Activated T-cell treated with anti-CD3 and anti-CD28 coated beads, Interleukin-2, amount 50 U/mL, for 24 hours (primary cell): ENCODE measurements around the gene LRRC37A3.
"Not testable (repeated sequence)": the region's sequence is repeated elsewhere in the genome, so short reads cannot be mapped to it uniquely, and the experiment has no call there.

Source experiments
- DNase-seq: peaks from one replicate; pipeline ENCODE4 v3.0.0-alpha.2; 2020
- H3K27ac Mint-ChIP-seq: 2 replicates; pipeline ENCODE4 v1.8.0; 2020; ENCODE audit warnings: mild to moderate bottlenecking, mixed read lengths
- H3K27me3 Mint-ChIP-seq: 2 replicates; pipeline ENCODE4 v1.8.0; 2020; ENCODE audit warnings: mixed read lengths
- H3K36me3 Mint-ChIP-seq: 2 replicates; pipeline ENCODE4 v1.8.0; 2020; ENCODE audit warnings: low read depth, mixed read lengths
- H3K4me1 Mint-ChIP-seq: 2 replicates; pipeline ENCODE4 v1.8.0; 2020; ENCODE audit warnings: low read depth, mixed read lengths
- H3K4me3 Mint-ChIP-seq: 2 replicates; pipeline ENCODE4 v1.8.0; 2020; ENCODE audit warnings: mild to moderate bottlenecking, moderate library complexity, mixed read lengths
- H3K9me3 Mint-ChIP-seq: 2 replicates; pipeline ENCODE4 v1.8.0; 2020; ENCODE audit warnings: mixed read lengths

Gene LRRC37A3

DNA sequence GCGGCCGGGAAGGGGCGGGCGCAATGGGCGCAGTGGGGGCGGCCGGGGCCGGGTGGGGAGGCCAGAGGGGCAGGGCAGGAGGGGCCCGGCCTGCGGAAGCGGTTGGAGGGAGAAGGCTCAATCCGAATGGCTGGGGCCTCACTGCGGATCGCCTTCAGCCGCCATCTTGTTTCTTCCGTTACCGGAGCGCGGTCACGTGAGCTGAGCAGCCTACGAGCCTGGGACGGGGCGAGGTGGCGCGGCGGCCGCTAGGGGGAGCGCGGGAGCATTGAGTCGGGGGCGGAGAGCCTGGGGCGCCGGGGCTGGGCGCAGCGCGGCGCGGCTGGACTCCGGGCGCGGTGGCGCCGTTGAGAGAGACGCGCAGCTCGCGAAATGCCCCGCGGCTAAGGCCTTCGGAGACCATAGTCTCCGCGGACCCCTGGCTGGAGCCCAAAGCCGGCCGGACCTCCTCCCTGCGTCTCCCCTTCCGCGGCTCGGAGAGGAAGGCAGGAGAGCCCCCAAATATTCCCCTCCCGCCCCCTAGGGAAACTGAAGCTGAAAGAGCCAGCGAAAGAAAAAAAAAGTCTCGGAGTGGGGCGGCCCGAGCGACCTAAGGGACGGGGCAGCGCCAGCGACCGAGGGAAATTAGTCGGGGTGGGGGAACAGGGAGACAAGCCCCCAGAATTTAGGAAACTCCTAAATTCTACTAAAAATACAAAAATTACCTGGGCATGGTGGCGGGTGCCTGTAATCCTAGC is at the start of gene LRRC37A3:
LRRC37A3 (minus strand) TSS at position 190 of the 737 bp plus-strand sequence. CDS start 22,221 bp downstream, outside the sequence.
- Mint-ChIP-seq H3K4me3 (peak within 1 kb of the TSS; percentile 83), H3K27ac (peak within 1 kb of the TSS; percentile 93)
- H3K4me1 Mint-ChIP-seq, H3K36me3 Mint-ChIP-seq, H3K27me3 Mint-ChIP-seq, H3K9me3 Mint-ChIP-seq: not testable (repeated sequence)
- peak; percentile 100 for DNase-seq

DNA sequence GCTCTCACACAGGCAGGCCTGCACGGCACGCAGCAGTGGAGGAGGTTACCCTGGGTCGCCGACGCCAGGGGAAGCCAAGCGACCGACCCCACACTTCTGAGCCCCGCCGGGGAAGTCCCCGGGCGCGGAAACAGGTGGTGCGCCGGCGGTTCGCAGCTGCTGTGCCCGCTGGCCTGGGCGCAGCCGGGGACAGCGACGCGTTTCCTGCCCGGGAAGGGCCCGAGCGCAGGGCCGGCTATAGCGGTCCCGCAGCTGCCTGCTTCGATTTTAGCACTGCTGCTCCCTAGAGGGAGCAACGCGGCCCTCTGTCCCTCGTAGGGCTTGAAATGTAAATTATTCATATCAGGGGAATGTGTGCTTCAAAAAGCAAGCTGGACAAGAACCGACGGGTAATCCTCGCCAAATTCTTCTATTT is 46.6 kb upstream of the LRRC37A3 start:
- H3K9me3 Mint-ChIP-seq, H3K36me3 Mint-ChIP-seq, H3K27me3 Mint-ChIP-seq: not testable (repeated sequence)
- Mint-ChIP-seq H3K4me1 (peaks cover 76% of the 10 kb centered on the region), H3K27ac (peak overlapping the region; percentile 84), H3K4me3 (peak overlapping the region; percentile 73)
- DNase-seq = peak; percentile 87

DNA sequence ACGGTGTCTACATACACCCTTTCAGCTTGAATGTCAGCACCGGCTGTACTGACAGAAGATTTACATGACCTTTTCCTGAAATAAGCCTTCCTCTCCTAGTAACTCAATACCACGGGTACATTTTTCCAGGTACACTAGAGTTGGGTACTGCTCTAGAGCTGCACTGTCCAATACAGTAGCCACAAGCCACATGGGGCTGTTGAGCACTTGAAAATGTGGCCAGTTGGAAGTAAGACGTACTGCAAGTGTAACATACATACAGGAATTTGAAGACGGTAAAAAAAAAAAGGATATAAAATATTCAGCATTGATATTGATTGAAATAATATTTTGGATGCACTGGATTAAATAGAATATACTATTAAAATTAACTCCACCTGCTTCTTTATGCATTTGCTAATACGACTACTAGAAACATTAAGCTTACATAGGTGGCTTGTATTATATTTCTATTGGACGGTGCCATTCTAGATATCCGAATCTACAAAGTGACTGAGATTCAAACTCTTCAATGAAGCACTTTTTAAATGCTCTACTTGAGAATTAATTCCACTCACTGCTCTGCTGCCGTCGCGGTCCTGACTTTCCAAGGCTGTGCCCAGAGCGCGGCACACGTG is 46.1 kb upstream of the LRRC37A3 start:
- not testable (repeated sequence) for H3K27me3 Mint-ChIP-seq, H3K36me3 Mint-ChIP-seq, H3K9me3 Mint-ChIP-seq, DNase-seq
- Mint-ChIP-seq H3K4me3 (peak overlapping the region; percentile 73), H3K4me1 (peaks cover 72% of the 10 kb centered on the region), H3K27ac (peak overlapping the region; percentile 84)

DNA sequence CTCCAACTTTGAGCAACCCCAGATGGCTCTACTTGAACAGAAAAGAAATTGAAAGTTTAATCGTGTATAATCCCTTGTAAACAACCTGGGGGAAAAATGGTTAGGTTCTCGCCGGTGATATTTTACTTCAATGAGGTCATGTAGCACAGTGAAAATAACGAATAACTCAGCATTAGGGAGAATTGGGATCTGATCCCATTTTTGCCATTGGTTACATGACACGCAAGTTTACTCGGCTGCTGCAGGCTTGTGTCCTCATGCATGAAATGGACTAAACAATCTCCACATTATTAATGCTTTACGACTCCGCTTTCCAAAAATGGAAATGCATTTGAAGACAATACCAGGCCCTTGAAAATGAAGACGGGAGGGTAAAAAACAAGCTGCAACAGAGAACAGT is 45.5 kb upstream of the LRRC37A3 start:
- H3K36me3 Mint-ChIP-seq = no peaks in the 10 kb centered on the region
- H3K4me3 Mint-ChIP-seq = peak overlapping the region; percentile 73
- H3K4me1 Mint-ChIP-seq = peaks cover 69% of the 10 kb centered on the region

DNA sequence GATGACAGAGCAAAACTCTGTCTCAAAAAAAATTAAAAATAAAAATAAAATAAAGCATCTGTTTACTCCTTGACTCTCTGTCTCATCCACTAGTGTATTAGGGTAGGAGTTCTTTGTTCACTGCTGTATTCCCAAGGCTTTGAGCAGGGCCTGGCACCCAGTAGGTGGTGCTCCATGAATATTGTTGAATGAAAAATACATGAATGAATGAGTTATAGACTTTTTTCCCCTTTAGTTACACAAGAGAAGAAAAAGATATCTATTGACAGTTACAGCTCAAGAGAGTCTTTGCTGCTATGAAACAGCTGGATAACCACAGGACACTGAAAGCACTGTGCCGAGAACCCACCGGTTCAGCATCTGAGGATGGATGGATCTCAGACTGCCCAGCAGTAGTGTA is 44.5 kb upstream of the LRRC37A3 start:
- H3K27me3 Mint-ChIP-seq, H3K27ac Mint-ChIP-seq, H3K4me3 Mint-ChIP-seq, H3K36me3 Mint-ChIP-seq, DNase-seq, H3K9me3 Mint-ChIP-seq: not testable (repeated sequence)
- peaks cover 64% of the 10 kb centered on the region for H3K4me1 Mint-ChIP-seq

More for the DNA sequence above, 45.5 kb upstream of the LRRC37A3 start:
- H3K27ac Mint-ChIP-seq = no peak overlapping the region
- H3K9me3 Mint-ChIP-seq = no peaks in the 10 kb centered on the region
- no peaks in the 10 kb centered on the region for H3K27me3 Mint-ChIP-seq
- DNase-seq = no peak

DNA sequence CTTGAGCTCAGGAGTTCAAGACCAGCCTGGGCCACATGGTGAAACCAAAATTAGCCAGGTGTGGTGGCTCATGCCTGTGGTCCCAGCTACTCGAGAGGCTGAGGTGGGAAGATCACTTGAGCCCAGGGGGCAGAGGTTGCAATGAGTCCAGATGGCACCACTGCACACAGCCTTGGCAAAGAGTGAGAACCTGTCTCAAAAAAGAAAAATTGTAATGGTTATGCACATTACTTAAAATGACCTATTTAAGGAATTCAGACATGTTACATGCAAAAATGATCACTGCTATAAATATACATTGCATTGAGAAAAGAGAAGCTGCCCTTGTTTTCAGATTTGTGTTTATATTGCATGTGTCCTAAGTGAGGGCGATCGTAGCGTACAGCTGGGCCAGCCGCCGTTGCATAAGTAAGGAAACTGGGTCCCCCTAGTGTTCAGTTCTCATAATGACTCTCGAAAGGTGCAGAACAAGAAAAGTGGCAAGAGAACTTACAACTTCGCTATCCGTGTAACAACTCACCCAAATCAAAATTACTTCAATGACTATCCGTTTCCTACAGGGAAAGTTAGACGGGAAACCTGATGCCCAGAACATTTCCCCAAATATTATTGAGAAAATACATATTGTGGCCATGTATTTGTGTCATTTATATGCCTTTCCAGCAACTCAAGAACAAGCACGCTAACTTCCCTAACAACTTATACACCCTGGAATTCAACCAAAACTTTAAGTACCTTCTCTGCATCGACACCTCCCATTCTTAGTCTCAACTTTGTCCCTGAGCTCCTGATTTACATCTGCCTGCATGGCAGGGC is 42.5 kb upstream of the LRRC37A3 start:
- not testable (repeated sequence) for H3K4me3 Mint-ChIP-seq, H3K9me3 Mint-ChIP-seq, H3K27me3 Mint-ChIP-seq, DNase-seq, H3K27ac Mint-ChIP-seq, H3K36me3 Mint-ChIP-seq
- H3K4me1 Mint-ChIP-seq = peaks cover 43% of the 10 kb centered on the region

DNA sequence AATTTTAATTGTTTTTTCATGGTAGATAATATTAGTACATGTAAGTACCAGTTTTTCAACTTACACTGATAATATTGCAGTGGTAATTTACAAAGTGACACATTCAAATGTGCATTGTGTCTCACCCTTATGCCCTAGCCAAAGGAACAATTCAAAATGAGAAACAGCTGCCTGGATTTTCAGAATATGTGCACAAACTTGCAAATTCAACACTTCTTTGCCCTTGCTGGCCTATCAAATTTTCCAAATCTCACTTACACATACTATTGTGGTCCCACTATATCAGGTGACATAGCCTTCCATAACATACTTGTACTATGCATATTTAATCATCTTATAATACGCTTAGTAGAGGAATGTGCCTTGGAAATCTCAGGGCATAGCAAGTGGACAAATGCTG is 32.6 kb upstream of the LRRC37A3 start:
- Mint-ChIP-seq H3K27me3 (no peaks in the 10 kb centered on the region), H3K36me3 (no peaks in the 10 kb centered on the region), H3K9me3 (no peaks in the 10 kb centered on the region), H3K27ac (no peak overlapping the region), H3K4me3 (no peak overlapping the region), H3K4me1 (no peaks in the 10 kb centered on the region)
- no peak for DNase-seq

DNA sequence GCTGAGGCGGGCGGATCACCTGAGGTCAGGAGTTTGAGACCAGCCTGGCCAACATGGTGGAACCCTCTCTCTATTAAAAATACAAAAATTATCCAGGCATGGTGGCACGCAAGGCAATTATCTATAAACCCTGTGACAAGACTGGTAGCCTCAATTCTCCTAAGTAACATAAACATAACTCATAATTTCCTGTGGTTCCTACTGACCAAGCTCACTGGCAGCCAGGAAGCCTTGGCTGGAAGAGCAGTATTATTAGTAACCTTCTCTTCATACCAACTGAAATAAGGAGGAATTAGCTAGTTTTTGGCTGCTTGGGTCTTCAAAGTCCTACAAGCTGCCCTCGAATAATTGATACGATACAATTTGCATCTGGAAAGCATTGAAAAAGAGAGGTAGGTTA is 31.6 kb upstream of the LRRC37A3 start:
- H3K27ac Mint-ChIP-seq = no peak overlapping the region

DNA sequence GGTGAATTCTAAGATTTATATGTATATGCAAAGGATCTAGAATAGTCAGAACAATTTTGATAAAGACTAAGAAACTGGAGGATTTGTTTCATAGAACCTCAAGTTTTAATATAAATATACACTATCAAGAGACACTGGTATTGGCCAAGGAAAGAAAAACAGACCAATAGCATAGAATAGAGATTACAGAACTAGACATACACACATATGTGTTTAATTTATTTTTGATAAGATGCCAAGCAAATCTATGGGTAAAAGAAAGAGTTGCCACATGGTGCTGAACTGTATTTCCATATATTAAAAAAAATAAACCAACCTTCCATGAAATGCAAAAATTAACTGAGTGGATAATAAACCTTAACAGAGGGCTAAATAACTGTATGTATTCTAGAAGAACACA is 27.9 kb upstream of the LRRC37A3 start:
- no peaks in the 10 kb centered on the region for H3K36me3 Mint-ChIP-seq
- no peak overlapping the region for H3K4me3 Mint-ChIP-seq
- no peak overlapping the region for H3K27ac Mint-ChIP-seq
- H3K4me1 Mint-ChIP-seq = no peaks in the 10 kb centered on the region
- H3K9me3 Mint-ChIP-seq = no peaks in the 10 kb centered on the region
- H3K27me3 Mint-ChIP-seq = no peaks in the 10 kb centered on the region
- no peak for DNase-seq

More for the DNA sequence above, 31.6 kb upstream of the LRRC37A3 start:
- DNase-seq = no peak
- H3K9me3 Mint-ChIP-seq = no peaks in the 10 kb centered on the region
- H3K36me3 Mint-ChIP-seq = no peaks in the 10 kb centered on the region
- H3K4me1 Mint-ChIP-seq = no peaks in the 10 kb centered on the region
- no peaks in the 10 kb centered on the region for H3K27me3 Mint-ChIP-seq
- H3K4me3 Mint-ChIP-seq = no peak overlapping the region

DNA sequence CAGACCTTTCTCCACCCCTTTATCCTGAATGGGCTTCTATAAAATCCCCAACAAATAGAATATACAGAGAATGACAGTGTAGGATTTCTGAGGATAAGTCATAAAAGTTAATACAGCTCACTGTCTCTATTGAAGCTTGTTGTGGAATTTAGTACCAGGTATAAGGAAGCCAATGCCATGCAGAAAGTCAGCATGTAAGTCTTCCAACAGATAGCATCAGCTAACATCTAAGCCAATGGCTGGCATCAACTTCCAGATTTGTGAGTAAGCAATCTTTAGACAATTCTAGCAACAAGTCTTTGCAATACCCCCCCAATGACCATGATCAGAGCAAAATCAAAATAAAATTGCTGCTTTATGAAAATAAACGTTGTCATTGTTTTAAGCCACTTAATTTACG is 22.5 kb upstream of the LRRC37A3 start:
- H3K36me3 Mint-ChIP-seq = no peaks in the 10 kb centered on the region

DNA sequence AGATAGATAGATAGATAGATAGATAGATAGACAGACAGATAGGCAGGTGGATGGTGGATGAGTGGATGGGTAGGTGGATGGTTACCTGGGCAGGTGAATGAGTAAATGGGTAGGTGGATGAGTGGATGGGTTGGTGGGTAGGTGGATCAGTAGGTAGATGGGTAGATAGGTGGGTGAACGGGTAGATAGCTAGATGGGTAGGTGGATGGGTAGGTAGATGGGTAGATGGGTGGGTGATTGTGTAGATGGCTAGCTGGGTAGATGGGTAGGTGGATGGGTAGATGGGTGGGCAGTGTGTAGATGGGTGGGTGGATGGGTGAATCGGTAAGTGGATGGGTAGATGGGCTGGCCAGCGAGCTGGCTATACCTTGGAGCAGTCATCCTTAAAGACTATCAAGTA is 21.8 kb upstream of the LRRC37A3 start:
- H3K9me3 Mint-ChIP-seq = no peaks in the 10 kb centered on the region
- H3K27ac Mint-ChIP-seq = no peak overlapping the region
- H3K27me3 Mint-ChIP-seq = no peaks in the 10 kb centered on the region
- H3K4me1 Mint-ChIP-seq = peaks cover 1% of the 10 kb centered on the region
- DNase-seq = no peak
- H3K36me3 Mint-ChIP-seq = no peaks in the 10 kb centered on the region
- H3K4me3 Mint-ChIP-seq = no peak overlapping the region

More for the DNA sequence above, 22.5 kb upstream of the LRRC37A3 start:
- H3K9me3 Mint-ChIP-seq = no peaks in the 10 kb centered on the region
- H3K27me3 Mint-ChIP-seq = no peaks in the 10 kb centered on the region
- no peak for DNase-seq
- H3K27ac Mint-ChIP-seq = no peak overlapping the region
- peaks cover 1% of the 10 kb centered on the region for H3K4me1 Mint-ChIP-seq
- no peak overlapping the region for H3K4me3 Mint-ChIP-seq

DNA sequence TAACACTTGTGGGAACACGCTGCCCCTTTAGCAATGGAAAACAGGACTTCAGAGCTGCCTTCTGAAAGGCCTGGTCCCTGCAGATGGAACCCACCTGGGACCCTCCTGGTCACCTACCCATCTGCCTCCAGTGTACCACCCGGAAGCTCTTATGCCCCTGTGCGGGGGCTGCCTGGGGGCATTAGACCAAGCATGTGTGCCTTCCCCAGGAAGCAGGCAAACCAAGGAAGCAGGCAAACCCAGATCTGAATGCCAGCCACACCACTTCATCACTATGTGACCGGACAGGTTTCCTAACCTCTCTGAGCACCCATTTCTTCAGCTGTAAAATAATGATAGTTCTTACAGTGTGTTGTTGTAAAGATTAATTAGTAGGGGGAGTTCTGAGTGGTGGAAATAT is 20.8 kb upstream of the LRRC37A3 start:
- no peak overlapping the region for H3K4me3 Mint-ChIP-seq
- no peak for DNase-seq
- H3K4me1 Mint-ChIP-seq = peaks cover 1% of the 10 kb centered on the region
- no peaks in the 10 kb centered on the region for H3K27me3 Mint-ChIP-seq
- no peaks in the 10 kb centered on the region for H3K9me3 Mint-ChIP-seq
- H3K27ac Mint-ChIP-seq = no peak overlapping the region
- no peaks in the 10 kb centered on the region for H3K36me3 Mint-ChIP-seq

DNA sequence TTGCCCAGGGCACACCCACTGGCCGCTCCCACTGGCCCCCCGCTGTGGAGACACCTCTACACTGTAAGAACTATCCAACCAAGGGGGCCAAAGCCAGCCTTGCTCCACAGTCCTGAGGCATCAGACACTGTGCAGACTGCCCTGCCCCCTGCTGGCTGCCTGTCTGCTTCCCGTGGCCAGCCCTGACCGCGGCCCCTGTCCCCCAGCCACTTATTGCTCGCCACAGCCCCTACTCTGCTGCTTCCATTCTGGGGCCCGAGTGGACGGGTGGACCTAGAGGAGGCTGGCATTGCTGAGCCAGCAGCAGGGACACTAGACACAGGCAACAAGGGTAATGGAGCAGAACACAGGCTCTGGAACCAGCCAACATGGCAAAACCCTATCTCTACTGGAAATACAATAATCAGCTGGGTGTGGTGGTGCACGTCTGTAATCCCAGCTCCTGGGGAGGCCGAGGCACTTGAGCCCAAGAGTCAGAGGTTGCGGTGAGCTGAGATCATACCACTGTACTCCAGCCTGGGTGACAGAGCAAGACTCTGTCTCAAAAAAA is 19.7 kb upstream of the LRRC37A3 start:
- no peak overlapping the region for H3K27ac Mint-ChIP-seq

DNA sequence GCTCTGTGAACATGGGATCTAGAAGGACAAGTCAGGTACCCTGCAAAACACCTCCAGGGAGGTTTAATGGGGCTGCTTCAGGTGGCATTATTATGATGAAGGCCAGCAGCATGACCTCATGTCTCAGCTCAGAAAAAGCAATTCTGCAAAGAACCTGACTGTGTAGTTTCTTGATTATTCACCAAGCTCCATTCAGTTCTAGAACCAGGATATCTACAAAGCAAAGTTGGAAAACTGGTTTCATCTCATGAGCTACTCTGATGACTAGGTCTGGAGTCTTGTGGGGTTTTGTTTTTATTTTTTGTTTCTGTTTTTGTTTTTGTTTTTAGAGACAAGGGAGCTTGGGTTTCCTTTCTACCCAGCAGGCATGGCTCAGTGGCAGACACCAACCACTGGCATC is 19.0 kb upstream of the LRRC37A3 start:
- DNase-seq = no peak
- peaks cover 1% of the 10 kb centered on the region for H3K4me1 Mint-ChIP-seq
- H3K36me3 Mint-ChIP-seq = no peaks in the 10 kb centered on the region
- H3K9me3 Mint-ChIP-seq = no peaks in the 10 kb centered on the region
- H3K4me3 Mint-ChIP-seq = no peak overlapping the region
- H3K27me3 Mint-ChIP-seq = no peaks in the 10 kb centered on the region
- H3K27ac Mint-ChIP-seq = no peak overlapping the region

More for the DNA sequence above, 19.7 kb upstream of the LRRC37A3 start:
- Mint-ChIP-seq H3K27me3 (no peaks in the 10 kb centered on the region), H3K9me3 (no peaks in the 10 kb centered on the region), H3K4me1 (peaks cover 1% of the 10 kb centered on the region), H3K36me3 (no peaks in the 10 kb centered on the region), H3K4me3 (no peak overlapping the region)
- peak; percentile 71 for DNase-seq
